NOMO-1 treated with DMSO at 0.1 percent for 48 hours (cell line): ENCODE data around the gene GRB10.
"Not testable (repeated sequence)": the region's sequence is repeated elsewhere in the genome, so short reads cannot be mapped to it uniquely, and the experiment has no call there.

ENCODE experiments used
- DNase-seq: peaks from one replicate; lab custom pipeline; 2025; ENCODE audit not compliant: unreplicated experiment; lab: John Stamatoyannopoulos, UW

The GRB10 gene

GRCh38 chr7:50745336-50745735 lies 37.4 kb downstream of the GRB10 start:
- DNase-seq: no peak

- no peak for DNase-seq
These were observed 38.8 kb downstream of the GRB10 start for GRCh38 chr7:50743893-50744292.

- no peak for DNase-seq
These were observed 39.7 kb downstream of the GRB10 start for GRCh38 chr7:50743016-50743415.

GRCh38 chr7:50742401-50742800 lies 40.3 kb downstream of the GRB10 start:
- no peak for DNase-seq

- no peak for DNase-seq
These were observed 42.8 kb downstream of the GRB10 start for GRCh38 chr7:50739744-50740435.

GRCh38 chr7:50738932-50739331 lies 43.8 kb downstream of the GRB10 start:
- DNase-seq: no peak

GRCh38 chr7:50735836-50736235 lies 46.9 kb downstream of the GRB10 start:
- not testable (repeated sequence) for DNase-seq

GRCh38 chr7:50735333-50735732 lies 47.4 kb downstream of the GRB10 start:
- no peak for DNase-seq

GRCh38 chr7:50734246-50734645 lies 48.5 kb downstream of the GRB10 start:
- DNase-seq: no peak

- no peak for DNase-seq
These were observed 49.1 kb downstream of the GRB10 start for GRCh38 chr7:50733552-50733951.

- no peak for DNase-seq
These were observed 50.8 kb downstream of the GRB10 start for GRCh38 chr7:50731703-50732582.

- no peak for DNase-seq
These were observed 52.0 kb downstream of the GRB10 start for GRCh38 chr7:50730446-50731400.

- no peak for DNase-seq
These were observed 52.7 kb downstream of the GRB10 start for GRCh38 chr7:50729962-50730361.

GRCh38 chr7:50728184-50728583 lies 54.5 kb downstream of the GRB10 start:
- no peak for DNase-seq

- no peak for DNase-seq
These were observed 55.0 kb downstream of the GRB10 start for GRCh38 chr7:50727711-50728110.

- DNase-seq: no peak
These were observed 55.6 kb downstream of the GRB10 start for GRCh38 chr7:50727072-50727471.

GRCh38 chr7:50725774-50726173 lies 56.9 kb downstream of the GRB10 start:
- no peak for DNase-seq

- no peak for DNase-seq
These were observed 57.9 kb downstream of the GRB10 start for GRCh38 chr7:50724526-50725520.

GRCh38 chr7:50723888-50724287 lies 58.8 kb downstream of the GRB10 start:
- DNase-seq: no peak

GRCh38 chr7:50723173-50723572 lies 59.5 kb downstream of the GRB10 start:
- DNase-seq: no peak
